Measurements from ENCODE around the gene RELB. TPM values are rescaled to one million over a fixed set of nuclear protein-coding genes. Genes with fewer than 3 reads are reported as not detected.

Gene RELB
- total RNA-seq, 2 experiments from 2014 or later = 91.6 to 92.5 TPM

DNA sequence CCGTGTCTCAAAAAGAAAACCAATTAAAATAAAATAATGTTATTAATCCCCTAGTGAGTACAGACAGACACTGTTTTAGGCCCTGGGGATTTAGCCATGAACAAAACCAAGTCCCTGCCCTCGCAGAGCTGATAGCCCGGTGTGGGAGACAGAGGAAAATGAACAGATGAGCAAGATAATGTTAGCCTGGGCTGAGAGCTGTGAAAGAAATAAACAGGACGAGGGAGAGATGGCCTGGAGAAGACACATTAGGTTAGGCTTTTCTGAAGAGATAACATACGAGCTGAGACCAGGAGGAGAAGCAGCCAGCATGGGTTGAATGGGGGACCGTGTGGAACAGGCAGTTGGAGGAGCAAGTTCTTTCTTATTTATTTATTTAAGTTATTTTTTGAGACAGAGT is 9.0 kb downstream of the RELB start:
- Histone ChIP-seq H3K9me3 (ENCODE audit: control insufficient read depth in 1 of 2, insufficient read depth in 1 of 2, low read length in 2 of 2) (no peaks in the 10 kb centered on the region), H3K36me3 (ENCODE audit: insufficient read depth, low read length) (peaks cover 51% of the 10 kb centered on the region), H3K27me3 (ENCODE audit: control insufficient read depth in 1 of 2, insufficient read depth in 2 of 2, low read length in 2 of 2) (no peaks in the 10 kb centered on the region), H3K4me1 (ENCODE audit: insufficient read depth, low read length) (peaks cover under 1% of the 10 kb centered on the region), H3K4me3 (ENCODE audit: low read length) (no peak overlapping the region), H3K27ac (ENCODE audit: low read depth in 1 of 2, low read length in 2 of 2) (no peak overlapping the region)
- H3K36me3 Mint-ChIP-seq (ENCODE audit: low read depth) = peaks cover 61% of the 10 kb centered on the region
- no peaks in the 10 kb centered on the region for H3K9me3 Mint-ChIP-seq
- no peak for DNase-seq
- intact Hi-C loops (cut with DNase I, micrococcal nuclease) = no loop called here
- peak; percentile 5 for ATAC-seq (ENCODE audit: poor library complexity)
- H3K4me1 Mint-ChIP-seq (ENCODE audit: low read depth) = no peaks in the 10 kb centered on the region
- TF ChIP-seq, protein P1, sequence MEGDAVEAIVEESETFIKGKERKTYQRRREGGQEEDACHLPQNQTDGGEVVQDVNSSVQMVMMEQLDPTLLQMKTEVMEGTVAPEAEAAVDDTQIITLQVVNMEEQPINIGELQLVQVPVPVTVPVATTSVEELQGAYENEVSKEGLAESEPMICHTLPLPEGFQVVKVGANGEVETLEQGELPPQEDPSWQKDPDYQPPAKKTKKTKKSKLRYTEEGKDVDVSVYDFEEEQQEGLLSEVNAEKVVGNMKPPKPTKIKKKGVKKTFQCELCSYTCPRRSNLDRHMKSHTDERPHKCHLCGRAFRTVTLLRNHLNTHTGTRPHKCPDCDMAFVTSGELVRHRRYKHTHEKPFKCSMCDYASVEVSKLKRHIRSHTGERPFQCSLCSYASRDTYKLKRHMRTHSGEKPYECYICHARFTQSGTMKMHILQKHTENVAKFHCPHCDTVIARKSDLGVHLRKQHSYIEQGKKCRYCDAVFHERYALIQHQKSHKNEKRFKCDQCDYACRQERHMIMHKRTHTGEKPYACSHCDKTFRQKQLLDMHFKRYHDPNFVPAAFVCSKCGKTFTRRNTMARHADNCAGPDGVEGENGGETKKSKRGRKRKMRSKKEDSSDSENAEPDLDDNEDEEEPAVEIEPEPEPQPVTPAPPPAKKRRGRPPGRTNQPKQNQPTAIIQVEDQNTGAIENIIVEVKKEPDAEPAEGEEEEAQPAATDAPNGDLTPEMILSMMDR (IDR thresholded peaks at IDR 0.05) = no peak
- H3K27me3 Mint-ChIP-seq = no peaks in the 10 kb centered on the region
- peak overlapping the region; percentile 2 for H3K4me3 Mint-ChIP-seq
- no peak overlapping the region for H3K27ac Mint-ChIP-seq
- ChIA-PET POLR2A (no interaction called here), CTCF (no interaction called here)

DNA sequence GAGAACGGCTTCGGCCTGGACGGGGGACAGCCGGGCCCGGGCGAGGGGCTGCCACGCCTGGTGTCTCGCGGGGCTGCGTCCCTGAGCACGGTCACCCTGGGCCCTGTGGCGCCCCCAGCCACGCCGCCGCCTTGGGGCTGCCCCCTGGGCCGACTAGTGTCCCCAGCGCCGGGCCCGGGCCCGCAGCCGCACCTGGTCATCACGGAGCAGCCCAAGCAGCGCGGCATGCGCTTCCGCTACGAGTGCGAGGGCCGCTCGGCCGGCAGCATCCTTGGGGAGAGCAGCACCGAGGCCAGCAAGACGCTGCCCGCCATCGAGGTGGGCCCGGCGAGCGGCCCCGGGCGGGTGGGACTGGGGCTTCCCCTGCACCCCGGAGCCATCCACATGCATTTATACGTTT is 10.7 kb downstream of the RELB start:
- Mint-ChIP-seq H3K27me3 (no peaks in the 10 kb centered on the region), H3K4me3 (no peak overlapping the region), H3K36me3 (ENCODE audit: low read depth) (peaks cover 59% of the 10 kb centered on the region), H3K9me3 (no peaks in the 10 kb centered on the region), H3K4me1 (ENCODE audit: low read depth) (peaks cover 11% of the 10 kb centered on the region), H3K27ac (no peak overlapping the region)
- peaks cover 17% of the 10 kb centered on the region for H3K4me1 ChIP-seq (ENCODE audit: insufficient read depth, low read length)
- POLR2A ChIA-PET = no interaction called here
- H3K9me3 ChIP-seq (ENCODE audit: control insufficient read depth in 1 of 2, insufficient read depth in 1 of 2, low read length in 2 of 2) = no peaks in the 10 kb centered on the region
- ATAC-seq (ENCODE audit: poor library complexity) (no peak), DNase-seq (no peak)
- no peak overlapping the region for H3K4me3 ChIP-seq (ENCODE audit: low read length)
- peaks cover 44% of the 10 kb centered on the region for H3K36me3 ChIP-seq (ENCODE audit: insufficient read depth, low read length)
- no peaks in the 10 kb centered on the region for H3K27me3 ChIP-seq (ENCODE audit: control insufficient read depth in 1 of 2, insufficient read depth in 2 of 2, low read length in 2 of 2)
- CTCF ChIA-PET = no interaction called here
- intact Hi-C loops (cut with DNase I, micrococcal nuclease) = no loop called here
- H3K27ac ChIP-seq (ENCODE audit: low read depth in 1 of 2, low read length in 2 of 2) = no peak overlapping the region
- TF ChIP-seq, protein P1 (IDR thresholded peaks at IDR 0.05) = no peak

DNA sequence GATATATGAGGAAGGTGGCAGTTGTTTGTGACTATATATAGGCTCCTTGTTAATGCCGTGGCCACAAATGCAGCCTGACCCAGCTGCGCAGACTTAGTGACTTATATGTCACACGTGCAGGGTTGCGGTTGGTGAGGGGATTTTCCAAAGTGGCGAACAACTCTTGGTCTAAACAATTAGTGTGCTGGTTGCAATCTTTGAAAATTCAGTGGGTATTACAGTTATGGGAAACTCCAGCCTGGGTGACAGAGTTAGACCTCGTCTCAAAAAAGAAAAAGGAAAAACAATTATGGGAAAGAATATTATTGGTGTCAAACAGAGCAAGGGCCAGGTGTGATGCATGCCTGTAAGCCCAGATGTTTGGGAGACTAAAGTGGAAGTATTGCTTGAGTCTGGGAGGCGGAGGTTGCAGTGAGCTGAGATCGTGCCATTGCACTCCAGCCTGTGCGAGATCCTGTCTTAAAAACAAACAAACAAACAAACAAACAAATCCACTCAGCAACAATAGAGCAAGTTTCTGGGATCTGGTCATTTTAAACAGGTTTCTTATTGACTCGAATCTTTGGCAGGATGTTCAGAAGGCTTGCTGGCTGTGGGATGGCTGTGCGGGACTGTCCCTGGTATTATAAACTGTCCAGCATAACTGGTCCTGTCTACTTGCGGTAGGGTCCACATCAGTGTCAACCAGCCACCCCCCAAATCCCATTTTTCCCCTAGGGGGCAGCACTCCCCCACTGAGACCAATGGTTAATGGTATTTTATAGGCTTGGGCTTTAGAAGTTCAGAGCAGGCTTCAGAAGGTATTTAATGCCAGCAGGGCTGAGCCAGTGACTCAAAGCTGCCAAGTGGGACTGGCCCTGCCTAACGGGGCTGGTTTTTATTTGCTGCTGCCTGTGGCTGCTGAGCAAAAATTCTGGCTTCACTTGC is 15.4 kb downstream of the RELB start:
- Mint-ChIP-seq H3K4me3 (peak overlapping the region; percentile 56), H3K36me3 (ENCODE audit: low read depth) (peaks cover 56% of the 10 kb centered on the region), H3K4me1 (ENCODE audit: low read depth) (peaks cover 13% of the 10 kb centered on the region), H3K27ac (peak overlapping the region; percentile 82), H3K9me3 (no peaks in the 10 kb centered on the region), H3K27me3 (no peaks in the 10 kb centered on the region)
- peaks cover 21% of the 10 kb centered on the region for H3K4me1 ChIP-seq (ENCODE audit: insufficient read depth, low read length)
- POLR2A ChIA-PET = interaction anchor here (1.1 kb wide), 1 partner anchor 15 kb away, joined by 3 read pairs; the partner anchor contains the start of gene RELB
- peak overlapping the region; percentile 67 to 86 for H3K27ac ChIP-seq (ENCODE audit: low read depth in 1 of 2, low read length in 2 of 2)
- H3K27me3 ChIP-seq (ENCODE audit: control insufficient read depth in 1 of 2, insufficient read depth in 2 of 2, low read length in 2 of 2) = no peaks in the 10 kb centered on the region
- H3K4me3 ChIP-seq (ENCODE audit: low read length) = peak overlapping the region; percentile 13
- DNase-seq (peak; percentile 49 to 95 (median 64)), ATAC-seq (ENCODE audit: poor library complexity) (peak; percentile 82)
- H3K9me3 ChIP-seq (ENCODE audit: control insufficient read depth in 1 of 2, insufficient read depth in 1 of 2, low read length in 2 of 2) = no peaks in the 10 kb centered on the region
- TF ChIP-seq, protein P1 (IDR thresholded peaks at IDR 0.05) = peak; percentile 69
- peaks cover 40% of the 10 kb centered on the region for H3K36me3 ChIP-seq (ENCODE audit: insufficient read depth, low read length)
- CTCF ChIA-PET = interaction anchor here (0.7 to 1.9 kb wide), 5 partner anchors 12 to 43 kb away, joined by 3 to 8 read pairs (median 4); partner anchors contain the start of gene CLASRP
- intact Hi-C loops (cut with DNase I, micrococcal nuclease) = loop anchor here (1.0 to 2.0 kb wide), 5 partner anchors 42 to 322 kb away; no protein-coding TSS in a partner anchor
